NB4 (cell line): ENCODE results near the gene DAD1.

Source experiments
- CTCF ChIP-seq: IDR thresholded peaks from one replicate; pipeline ENCODE4 v1.5.1; 2012; ENCODE audit warnings: low read depth, low read length
- POLR2A ChIP-seq: IDR thresholded peaks from 2 replicates; pipeline ENCODE4 v1.6.1; 2011; ENCODE audit warnings: mild to moderate bottlenecking; ENCODE audit not compliant: insufficient read length; ENCODE audit errors: extremely low read depth

GRCh38 chr14:22593189-22593588, 4.2 kb upstream of the DAD1 start:
- TF ChIP-seq CTCF (no peak), POLR2A (no peak)
